GM12801 (cell line): ENCODE measurements around the gene APBA2.

ENCODE experiments used
- CTCF ChIP-seq: IDR thresholded peaks from one replicate; pipeline ENCODE4 v1.5.1; 2011; ENCODE audit warnings: control low read depth; ENCODE audit not compliant: insufficient read length; ENCODE audit errors: extremely low read depth

Gene APBA2

GRCh38 chr15:28895566-28895965 is 9.8 kb downstream of the APBA2 start:
- no peak for TF ChIP-seq CTCF

GRCh38 chr15:28896951-28897350 is 11.2 kb downstream of the APBA2 start:
- no peak for TF ChIP-seq CTCF

- no peak for TF ChIP-seq CTCF
Measured at GRCh38 chr15:28897861-28898585, 12.2 kb downstream of the APBA2 start.

GRCh38 chr15:28899061-28899738 is 13.4 kb downstream of the APBA2 start:
- no peak for TF ChIP-seq CTCF

- no peak for TF ChIP-seq CTCF
Measured at GRCh38 chr15:28900041-28900891, 14.5 kb downstream of the APBA2 start.

- no peak for TF ChIP-seq CTCF
Measured at GRCh38 chr15:28900892-28901586, 15.3 kb downstream of the APBA2 start.

- no peak for TF ChIP-seq CTCF
Measured at GRCh38 chr15:28901587-28901980, 15.8 kb downstream of the APBA2 start.
